Gastroesophageal sphincter (tissue), 3 donors: ENCODE results near the gene CCDC197.

Source experiments
- POLR2A ChIP-seq, 2 donors: fragments of 450-650 bp; IDR thresholded peaks; one replicate each; pipeline ENCODE4 v1.6.1; 2017; ENCODE audit warnings: antibody characterized with exemption in 2 of 2, mild to moderate bottlenecking in 2 of 2, moderate library complexity in 1 of 2
- TF ChIP-seq, protein P1 (sequence below), 4 experiments: fragments of 200-600 bp in 2 of 4; fragments of 450-650 bp in 2 of 4; sonication (generic) in 1 of 4; IDR thresholded peaks; one replicate each; pipeline ENCODE4 v1.5.1; 2017 to 2019; ENCODE audit warnings: antibody characterized with exemption in 4 of 4, mild to moderate bottlenecking in 2 of 4, moderate library complexity in 2 of 4

DNA sequence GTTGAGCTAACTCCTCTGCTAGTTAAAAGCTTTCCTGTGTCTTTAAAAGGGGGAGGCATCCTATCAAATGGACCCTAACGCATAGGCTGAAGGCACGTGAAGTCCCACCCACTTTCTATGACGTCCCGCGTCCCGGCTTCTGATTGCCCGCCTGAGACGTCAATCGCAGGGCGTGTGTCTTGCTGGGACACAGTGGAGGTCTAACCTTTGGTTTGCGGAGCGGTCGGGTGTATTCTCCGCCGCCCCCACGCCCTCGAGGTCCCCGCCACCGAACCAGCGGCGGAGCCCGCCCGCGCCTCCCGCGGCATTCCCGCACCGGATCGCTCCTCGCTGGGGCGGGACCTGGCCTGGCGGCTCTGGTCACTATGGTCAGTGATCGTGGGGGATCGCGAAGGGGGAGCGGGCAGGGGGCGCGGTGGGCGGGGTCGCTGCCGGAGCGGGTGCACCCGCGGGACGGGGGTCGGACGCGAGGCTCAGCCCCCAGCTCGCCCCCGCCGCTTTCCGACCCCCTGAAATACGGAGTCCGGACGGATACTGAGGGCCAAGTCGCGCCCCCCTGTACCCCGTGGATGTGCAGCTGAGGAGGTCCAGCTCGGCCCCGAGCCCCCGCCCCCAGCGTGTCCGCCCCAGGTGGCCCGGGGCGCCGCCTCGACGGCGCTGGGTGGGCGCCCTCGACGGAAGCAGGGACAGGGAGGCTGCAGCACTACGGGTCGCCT is 29.2 kb downstream of the CCDC197 start, which contains the start of gene OTUB2:
- TF ChIP-seq, protein P1, sequence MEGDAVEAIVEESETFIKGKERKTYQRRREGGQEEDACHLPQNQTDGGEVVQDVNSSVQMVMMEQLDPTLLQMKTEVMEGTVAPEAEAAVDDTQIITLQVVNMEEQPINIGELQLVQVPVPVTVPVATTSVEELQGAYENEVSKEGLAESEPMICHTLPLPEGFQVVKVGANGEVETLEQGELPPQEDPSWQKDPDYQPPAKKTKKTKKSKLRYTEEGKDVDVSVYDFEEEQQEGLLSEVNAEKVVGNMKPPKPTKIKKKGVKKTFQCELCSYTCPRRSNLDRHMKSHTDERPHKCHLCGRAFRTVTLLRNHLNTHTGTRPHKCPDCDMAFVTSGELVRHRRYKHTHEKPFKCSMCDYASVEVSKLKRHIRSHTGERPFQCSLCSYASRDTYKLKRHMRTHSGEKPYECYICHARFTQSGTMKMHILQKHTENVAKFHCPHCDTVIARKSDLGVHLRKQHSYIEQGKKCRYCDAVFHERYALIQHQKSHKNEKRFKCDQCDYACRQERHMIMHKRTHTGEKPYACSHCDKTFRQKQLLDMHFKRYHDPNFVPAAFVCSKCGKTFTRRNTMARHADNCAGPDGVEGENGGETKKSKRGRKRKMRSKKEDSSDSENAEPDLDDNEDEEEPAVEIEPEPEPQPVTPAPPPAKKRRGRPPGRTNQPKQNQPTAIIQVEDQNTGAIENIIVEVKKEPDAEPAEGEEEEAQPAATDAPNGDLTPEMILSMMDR (IDR thresholded peaks at IDR 0.05), result no peak
- no peak for TF ChIP-seq POLR2A (IDR thresholded peaks at IDR 0.05)
